ENCODE measurements around the gene PIGW. TPM values are rescaled to one million over a fixed set of nuclear protein-coding genes. Genes with fewer than 3 reads are reported as not detected.
A peak's percentile ranks its signal among the peaks of the same experiment; 100 is the strongest.

PIGW gene, protein sequence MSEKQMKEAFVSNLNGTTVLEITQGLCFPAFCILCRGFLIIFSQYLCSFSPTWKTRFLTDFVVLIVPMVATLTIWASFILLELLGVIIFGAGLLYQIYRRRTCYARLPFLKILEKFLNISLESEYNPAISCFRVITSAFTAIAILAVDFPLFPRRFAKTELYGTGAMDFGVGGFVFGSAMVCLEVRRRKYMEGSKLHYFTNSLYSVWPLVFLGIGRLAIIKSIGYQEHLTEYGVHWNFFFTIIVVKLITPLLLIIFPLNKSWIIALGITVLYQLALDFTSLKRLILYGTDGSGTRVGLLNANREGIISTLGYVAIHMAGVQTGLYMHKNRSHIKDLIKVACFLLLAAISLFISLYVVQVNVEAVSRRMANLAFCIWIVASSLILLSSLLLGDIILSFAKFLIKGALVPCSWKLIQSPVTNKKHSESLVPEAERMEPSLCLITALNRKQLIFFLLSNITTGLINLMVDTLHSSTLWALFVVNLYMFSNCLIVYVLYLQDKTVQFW
- 7.0 and 7.1 TPM in 2 replicates for polyA plus RNA-seq (2013)

DNA sequence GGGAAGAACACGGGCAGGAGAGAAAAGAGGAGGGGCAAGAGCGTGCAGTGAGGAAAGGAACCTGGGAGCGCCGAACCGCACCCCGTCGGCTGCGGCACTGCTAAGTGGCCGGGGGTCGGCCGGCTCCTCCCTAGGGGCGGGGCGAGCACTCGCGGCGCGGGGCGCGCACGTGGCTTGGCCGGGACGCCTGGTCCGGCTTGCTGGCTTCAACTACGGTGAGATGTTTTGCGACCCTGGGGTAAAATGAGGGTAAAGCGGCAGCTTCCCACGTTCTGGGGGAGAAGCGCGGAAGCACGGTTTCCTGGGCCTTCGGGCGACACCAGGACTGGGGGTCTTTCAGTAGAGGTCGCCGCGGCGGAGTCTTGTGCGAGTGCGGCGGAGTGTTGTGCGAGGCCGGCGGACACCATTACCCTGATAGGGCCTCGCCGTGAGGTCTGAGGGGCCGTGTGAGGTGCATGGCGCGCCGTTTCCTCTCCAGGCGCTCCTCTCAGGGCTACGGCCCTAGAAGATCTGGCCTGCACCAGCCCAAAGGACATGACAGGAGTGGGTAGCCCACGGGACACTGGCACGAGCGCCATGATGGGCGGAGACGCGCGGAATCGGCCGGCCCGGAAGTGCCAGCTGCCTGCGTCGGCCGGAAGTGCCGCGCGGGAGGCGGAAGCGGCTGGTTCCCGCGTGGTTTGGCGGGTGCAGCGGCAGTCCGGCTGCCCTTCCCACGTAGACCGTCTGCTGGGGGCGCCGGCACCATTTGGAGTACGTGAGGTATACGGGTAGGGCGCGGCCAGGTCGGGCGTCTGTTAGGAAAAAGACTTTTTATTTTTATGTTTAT lies at the start of gene PIGW, which contains the start of gene MYO19:
Gene PIGW, plus strand, starts transcription at position 148 of the 829 bp plus-strand sequence. CDS start 2,115 bp downstream, outside the sequence.
Gene MYO19, minus strand, starts transcription at position 29 of the 829 bp plus-strand sequence. CDS start 2,330 bp downstream, outside the sequence.
- peak within 1 kb of the TSS; percentile 84 for H4K12ac ChIP-seq (ENCODE audit: low read depth, low read length)
- H2BK12ac ChIP-seq (ENCODE audit: low read length), result peak within 1 kb of the TSS; percentile 18
- no peaks in the 10 kb centered on the region for H3K27me3 ChIP-seq (ENCODE audit: insufficient read depth, low read length)
- no peaks in the 10 kb centered on the region for H3K9me3 ChIP-seq (ENCODE audit: insufficient read depth, low read depth, low read length)
- peak within 1 kb of the TSS; percentile 95 for H4K91ac ChIP-seq (ENCODE audit: low read depth, low read length)
- H3K23ac ChIP-seq (ENCODE audit: low read length), result no peak within 1 kb of the TSS
- peak within 1 kb of the TSS; percentile 74 for H3K4ac ChIP-seq (ENCODE audit: low read depth, low read length)
- peak within 1 kb of the TSS; percentile 93 for H3K9ac ChIP-seq (ENCODE audit: low read length)
- H2AFZ ChIP-seq (ENCODE audit: insufficient read depth, low read length, poor library complexity), result peak within 1 kb of the TSS; percentile 89
- H2BK5ac ChIP-seq (ENCODE audit: low read depth, low read length, poor library complexity), result peak within 1 kb of the TSS; percentile 68
- peak within 1 kb of the TSS; percentile 98 for H3K14ac ChIP-seq (ENCODE audit: low read length)
- H3K27ac ChIP-seq (ENCODE audit: low read depth, low read length), result peak within 1 kb of the TSS; percentile 89
- peak; percentile 92 to 93 for DNase-seq
- peak within 1 kb of the TSS; percentile 94 for H3K4me3 ChIP-seq (ENCODE audit: low read depth, low read length)
- H3K4me2 ChIP-seq (ENCODE audit: low read length), result peak within 1 kb of the TSS; percentile 78
- H2AK5ac ChIP-seq (ENCODE audit: low read length), result peak within 1 kb of the TSS; percentile 92
- H3K79me2 ChIP-seq (ENCODE audit: control insufficient read depth, insufficient read depth, low read length, poor library complexity), result peaks cover 12% of the 10 kb centered on the region
- H3K18ac ChIP-seq (ENCODE audit: low read length), result peak within 1 kb of the TSS; percentile 77
- H3K36me3 ChIP-seq (ENCODE audit: control insufficient read depth in 1 of 2, insufficient read depth in 2 of 2, low read length in 2 of 2), result peaks cover 14 to 25% of the 10 kb centered on the region in 2 experiments
- H2BK120ac ChIP-seq (ENCODE audit: insufficient read depth, low read length, poor library complexity), result peak within 1 kb of the TSS; percentile 89
- WGBS (ENCODE audit: extremely low coverage, insufficient coverage, insufficient read length), result no CpG with 5 or more reads among the region's 83 CpGs
- H3K79me1 ChIP-seq (ENCODE audit: low read length), result peaks cover 19% of the 10 kb centered on the region
- peaks cover 0 to 8% of the 10 kb centered on the region in 2 experiments for H3K4me1 ChIP-seq (ENCODE audit: control insufficient read depth in 1 of 2, insufficient read depth in 2 of 2, low read length in 2 of 2)
- peak within 1 kb of the TSS; percentile 95 for H4K8ac ChIP-seq (ENCODE audit: low read depth, low read length)

DNA sequence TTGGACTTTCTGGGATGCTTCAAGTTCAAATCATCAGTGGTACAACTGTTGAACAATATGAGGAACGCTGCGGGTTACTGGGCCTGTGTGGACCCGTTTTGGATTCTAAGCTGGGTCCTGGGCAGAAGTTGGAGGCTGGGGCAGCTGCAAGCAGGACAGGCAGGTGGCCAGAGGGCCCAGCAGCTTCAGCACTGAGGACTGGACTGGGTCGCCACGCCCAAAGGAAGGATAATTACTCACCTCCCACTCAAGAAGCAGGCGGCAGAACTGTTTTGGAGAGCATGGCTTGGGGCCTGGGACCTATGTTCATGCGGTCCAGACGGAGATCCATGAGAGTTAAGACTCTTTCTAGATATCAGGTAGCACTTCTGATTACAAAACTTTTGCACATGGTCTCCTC lies 49.8 kb upstream of the PIGW start:
- Histone ChIP-seq H2AK5ac (ENCODE audit: low read length) (no peak overlapping the region), H3K4me2 (ENCODE audit: low read length) (no peak overlapping the region), H4K12ac (ENCODE audit: low read depth, low read length) (no peak overlapping the region), H2BK5ac (ENCODE audit: low read depth, low read length, poor library complexity) (no peak overlapping the region), H3K9ac (ENCODE audit: low read length) (no peak overlapping the region), H2BK120ac (ENCODE audit: insufficient read depth, low read length, poor library complexity) (no peak overlapping the region), H3K36me3 (ENCODE audit: control insufficient read depth in 1 of 2, insufficient read depth in 2 of 2, low read length in 2 of 2) (no peaks in the 10 kb centered on the region), H3K14ac (ENCODE audit: low read length) (no peak overlapping the region), H3K4me1 (ENCODE audit: control insufficient read depth in 1 of 2, insufficient read depth in 2 of 2, low read length in 2 of 2) (peaks cover 14 to 15% of the 10 kb centered on the region in 2 experiments), H3K23ac (ENCODE audit: low read length) (no peak overlapping the region), H4K91ac (ENCODE audit: low read depth, low read length) (no peak overlapping the region), H3K18ac (ENCODE audit: low read length) (no peak overlapping the region), H3K4me3 (ENCODE audit: low read depth, low read length) (no peak overlapping the region), H3K9me3 (ENCODE audit: insufficient read depth, low read depth, low read length) (peaks cover 1% of the 10 kb centered on the region), H4K8ac (ENCODE audit: low read depth, low read length) (no peak overlapping the region), H2AFZ (ENCODE audit: insufficient read depth, low read length, poor library complexity) (no peak overlapping the region), H3K4ac (ENCODE audit: low read depth, low read length) (no peak overlapping the region), H3K79me2 (ENCODE audit: control insufficient read depth, insufficient read depth, low read length, poor library complexity) (no peaks in the 10 kb centered on the region), H3K27ac (ENCODE audit: low read depth, low read length) (no peak overlapping the region), H3K79me1 (ENCODE audit: low read length) (peaks cover 6% of the 10 kb centered on the region), H3K27me3 (ENCODE audit: insufficient read depth, low read length) (no peaks in the 10 kb centered on the region), H2BK12ac (ENCODE audit: low read length) (no peak overlapping the region)
- WGBS (ENCODE audit: extremely low coverage, insufficient coverage, insufficient read length), result no CpG with 5 or more reads among the region's 8 CpGs
- no peak for DNase-seq

DNA sequence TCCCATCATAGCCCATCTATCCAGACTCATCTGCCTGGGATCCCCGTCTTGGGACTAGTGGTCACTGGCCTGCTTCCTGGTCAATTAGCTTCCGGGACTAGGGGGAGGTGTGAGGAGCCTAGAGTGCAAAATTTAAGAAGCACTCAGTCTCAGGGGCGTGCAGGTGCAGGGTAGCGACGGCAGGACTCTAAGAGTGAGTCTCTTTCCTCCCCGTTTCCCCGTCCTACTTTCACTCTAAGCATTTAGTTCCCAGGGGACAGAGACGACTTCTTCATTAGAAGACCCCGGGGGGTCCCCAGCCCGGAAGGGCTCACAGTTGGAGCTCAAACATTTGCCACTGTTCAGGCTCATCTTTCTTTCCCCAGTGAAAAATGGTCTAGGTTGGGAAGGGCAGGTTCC lies 49.0 kb upstream of the PIGW start:
- H3K36me3 ChIP-seq (ENCODE audit: control insufficient read depth in 1 of 2, insufficient read depth in 2 of 2, low read length in 2 of 2), result no peaks in the 10 kb centered on the region
- no peak overlapping the region for H3K9ac ChIP-seq (ENCODE audit: low read length)
- H3K14ac ChIP-seq (ENCODE audit: low read length), result peak overlapping the region; percentile 58
- H2BK5ac ChIP-seq (ENCODE audit: low read depth, low read length, poor library complexity), result peak overlapping the region; percentile 7
- H4K12ac ChIP-seq (ENCODE audit: low read depth, low read length), result peak overlapping the region; percentile 95
- H3K9me3 ChIP-seq (ENCODE audit: insufficient read depth, low read depth, low read length), result peaks cover 1% of the 10 kb centered on the region
- DNase-seq, result no peak
- peak overlapping the region; percentile 64 for H3K4me3 ChIP-seq (ENCODE audit: low read depth, low read length)
- no peaks in the 10 kb centered on the region for H3K79me2 ChIP-seq (ENCODE audit: control insufficient read depth, insufficient read depth, low read length, poor library complexity)
- no peak overlapping the region for H3K27ac ChIP-seq (ENCODE audit: low read depth, low read length)
- H3K79me1 ChIP-seq (ENCODE audit: low read length), result peaks cover 6% of the 10 kb centered on the region
- H3K4me2 ChIP-seq (ENCODE audit: low read length), result peak overlapping the region; percentile 74
- H3K4me1 ChIP-seq (ENCODE audit: control insufficient read depth in 1 of 2, insufficient read depth in 2 of 2, low read length in 2 of 2), result peaks cover 14 to 15% of the 10 kb centered on the region in 2 experiments
- H2AK5ac ChIP-seq (ENCODE audit: low read length), result no peak overlapping the region
- no peak overlapping the region for H2BK12ac ChIP-seq (ENCODE audit: low read length)
- H3K23ac ChIP-seq (ENCODE audit: low read length), result no peak overlapping the region
- peak overlapping the region; percentile 99 for H4K8ac ChIP-seq (ENCODE audit: low read depth, low read length)
- peak overlapping the region; percentile 61 for H3K18ac ChIP-seq (ENCODE audit: low read length)
- peak overlapping the region; percentile 43 for H2BK120ac ChIP-seq (ENCODE audit: insufficient read depth, low read length, poor library complexity)
- no peak overlapping the region for H3K4ac ChIP-seq (ENCODE audit: low read depth, low read length)
- peak overlapping the region; percentile 60 for H4K91ac ChIP-seq (ENCODE audit: low read depth, low read length)
- H3K27me3 ChIP-seq (ENCODE audit: insufficient read depth, low read length), result no peaks in the 10 kb centered on the region
- WGBS (ENCODE audit: extremely low coverage, insufficient coverage, insufficient read length), result no CpG with 5 or more reads among the region's 10 CpGs
- peak overlapping the region; percentile 96 for H2AFZ ChIP-seq (ENCODE audit: insufficient read depth, low read length, poor library complexity)
